ENCODE data around the gene CACNA1A.

The CACNA1A gene

DNA sequence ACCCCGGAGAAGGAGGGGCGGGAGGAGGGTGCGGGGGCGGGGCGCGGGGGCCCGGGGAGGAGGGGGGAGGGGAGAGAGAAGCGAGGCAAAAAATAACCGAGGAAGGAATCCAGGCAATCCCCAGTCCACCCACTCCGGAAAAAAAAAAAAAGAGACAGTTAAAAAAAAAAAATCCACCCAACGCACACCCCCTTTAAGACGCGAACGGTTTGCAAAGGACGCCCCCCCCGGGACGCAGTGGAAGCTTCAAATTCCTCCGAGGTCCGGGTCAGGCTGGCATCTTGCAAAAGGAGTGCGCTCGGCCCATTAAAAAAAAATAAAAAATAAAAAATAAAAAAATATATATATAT is at the start of gene CACNA1A:
Gene CACNA1A (minus strand): TSS at position 9 of the 350 bp plus-strand sequence. CDS start 255 bp downstream, outside the sequence.
- TF ChIP-seq, protein P1, sequence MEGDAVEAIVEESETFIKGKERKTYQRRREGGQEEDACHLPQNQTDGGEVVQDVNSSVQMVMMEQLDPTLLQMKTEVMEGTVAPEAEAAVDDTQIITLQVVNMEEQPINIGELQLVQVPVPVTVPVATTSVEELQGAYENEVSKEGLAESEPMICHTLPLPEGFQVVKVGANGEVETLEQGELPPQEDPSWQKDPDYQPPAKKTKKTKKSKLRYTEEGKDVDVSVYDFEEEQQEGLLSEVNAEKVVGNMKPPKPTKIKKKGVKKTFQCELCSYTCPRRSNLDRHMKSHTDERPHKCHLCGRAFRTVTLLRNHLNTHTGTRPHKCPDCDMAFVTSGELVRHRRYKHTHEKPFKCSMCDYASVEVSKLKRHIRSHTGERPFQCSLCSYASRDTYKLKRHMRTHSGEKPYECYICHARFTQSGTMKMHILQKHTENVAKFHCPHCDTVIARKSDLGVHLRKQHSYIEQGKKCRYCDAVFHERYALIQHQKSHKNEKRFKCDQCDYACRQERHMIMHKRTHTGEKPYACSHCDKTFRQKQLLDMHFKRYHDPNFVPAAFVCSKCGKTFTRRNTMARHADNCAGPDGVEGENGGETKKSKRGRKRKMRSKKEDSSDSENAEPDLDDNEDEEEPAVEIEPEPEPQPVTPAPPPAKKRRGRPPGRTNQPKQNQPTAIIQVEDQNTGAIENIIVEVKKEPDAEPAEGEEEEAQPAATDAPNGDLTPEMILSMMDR (IDR thresholded peaks at IDR 0.05; ENCODE audit: low read depth, low read length), result peak; percentile 2
- DNase-seq (ENCODE audit: extremely low read depth, low read depth), result no peak

DNA sequence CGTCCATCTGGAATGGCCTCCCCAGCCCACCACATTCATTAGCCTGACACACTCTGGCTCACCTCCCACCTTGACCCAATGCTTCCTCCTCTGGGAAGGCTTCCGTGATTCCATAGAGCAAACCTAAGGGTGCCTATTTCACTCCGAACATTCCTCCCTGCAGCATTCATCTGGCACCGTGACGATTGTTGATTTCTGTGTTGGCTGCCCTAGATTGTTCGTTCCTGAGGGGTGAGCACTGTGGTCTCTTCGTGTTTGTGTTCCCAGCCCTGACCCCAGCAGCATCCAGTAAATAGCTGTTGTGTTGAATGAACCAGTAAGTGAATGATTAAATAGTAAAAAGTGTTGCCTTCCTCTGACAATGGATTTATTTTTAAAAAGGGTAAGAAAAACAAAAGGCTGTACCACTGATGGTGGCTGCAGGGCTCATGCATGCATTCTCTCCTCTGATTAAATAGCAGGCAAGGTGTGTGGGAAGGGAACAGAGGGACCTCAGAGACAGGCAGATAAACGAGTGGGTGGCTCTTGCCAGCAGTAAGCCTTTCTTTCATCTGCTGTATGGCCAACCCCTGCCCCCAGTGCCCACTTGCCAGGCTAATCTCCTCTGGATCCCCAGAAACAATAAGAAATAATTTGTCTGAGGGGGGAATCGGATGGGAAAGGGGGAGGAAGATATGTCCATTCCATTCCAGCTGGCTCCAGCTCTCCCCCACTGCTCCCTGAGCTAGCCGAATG is 48.4 kb upstream of the CACNA1A start:
- TF ChIP-seq, protein P1 (IDR thresholded peaks at IDR 0.05; ENCODE audit: low read depth, low read length), result no peak
- no peak for DNase-seq (ENCODE audit: extremely low read depth, low read depth)

DNA sequence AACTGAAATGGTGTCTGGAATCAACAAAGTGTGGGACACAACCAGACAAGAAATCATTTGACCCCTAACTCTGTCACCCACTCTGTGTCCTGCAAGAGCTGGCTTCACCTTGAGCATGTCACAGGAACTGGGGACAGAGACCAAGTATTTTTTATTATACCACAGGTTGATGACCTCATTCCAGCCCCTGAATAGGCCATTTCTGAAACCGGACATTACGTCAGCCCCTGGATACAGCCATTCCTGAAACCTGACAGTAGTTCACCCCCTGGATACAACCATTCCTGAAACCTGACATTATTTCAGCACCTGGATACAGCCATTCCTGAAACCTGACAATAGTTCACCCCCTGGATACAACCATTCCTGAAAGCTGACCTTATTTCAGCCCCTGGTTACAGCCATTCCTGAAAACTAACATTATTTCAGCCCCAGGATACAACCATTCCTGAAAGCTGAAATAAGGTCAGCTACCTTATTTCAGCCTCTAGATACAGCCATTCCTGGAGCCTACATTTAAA is 47.7 kb upstream of the CACNA1A start:
- TF ChIP-seq, protein P1 (IDR thresholded peaks at IDR 0.05; ENCODE audit: low read depth, low read length), result no peak
- no peak for DNase-seq (ENCODE audit: extremely low read depth, low read depth)

DNA sequence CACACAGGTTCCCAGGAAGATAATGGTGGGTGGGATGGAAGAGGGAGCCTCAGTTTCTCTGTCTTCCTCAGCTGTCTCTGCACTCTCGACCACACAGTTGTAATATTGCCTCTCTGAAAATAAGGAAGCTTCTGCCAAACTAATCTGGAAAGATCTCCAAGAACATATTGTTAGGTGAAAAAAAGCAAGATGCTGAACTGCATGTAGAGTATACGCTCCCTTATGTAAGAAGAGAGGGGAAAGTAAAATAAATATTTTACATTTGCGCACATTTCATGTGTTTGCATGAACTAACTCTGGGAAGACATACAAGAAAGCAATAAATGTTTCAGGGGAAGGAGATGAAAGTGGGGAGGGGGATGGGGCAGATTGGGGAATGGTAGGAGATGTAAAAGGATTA is 41.9 kb upstream of the CACNA1A start:
- DNase-seq (ENCODE audit: extremely low read depth, low read depth), result no peak
- TF ChIP-seq, protein P1 (IDR thresholded peaks at IDR 0.05; ENCODE audit: low read depth, low read length), result no peak

DNA sequence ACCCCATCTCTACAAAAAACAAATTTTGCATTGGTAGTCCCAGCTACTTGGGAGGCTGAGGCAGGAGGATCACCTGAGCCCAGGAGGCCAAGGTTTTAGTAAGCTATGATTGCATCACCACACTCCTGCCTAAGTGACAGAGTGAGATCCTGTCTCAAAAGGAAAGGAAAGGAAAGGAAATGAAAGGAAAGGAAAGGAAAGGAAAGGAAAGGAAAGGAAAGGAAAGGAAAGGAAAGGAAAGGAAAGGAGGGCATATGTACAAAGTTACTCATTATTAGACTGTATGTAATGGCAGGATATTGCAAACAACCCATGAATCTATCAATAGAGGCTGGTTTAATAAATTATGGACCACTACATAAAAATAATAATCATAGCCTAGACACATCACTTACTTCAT is 40.8 kb upstream of the CACNA1A start:
- TF ChIP-seq, protein P1 (IDR thresholded peaks at IDR 0.05; ENCODE audit: low read depth, low read length), result no peak
- DNase-seq (ENCODE audit: extremely low read depth, low read depth), result no peak

DNA sequence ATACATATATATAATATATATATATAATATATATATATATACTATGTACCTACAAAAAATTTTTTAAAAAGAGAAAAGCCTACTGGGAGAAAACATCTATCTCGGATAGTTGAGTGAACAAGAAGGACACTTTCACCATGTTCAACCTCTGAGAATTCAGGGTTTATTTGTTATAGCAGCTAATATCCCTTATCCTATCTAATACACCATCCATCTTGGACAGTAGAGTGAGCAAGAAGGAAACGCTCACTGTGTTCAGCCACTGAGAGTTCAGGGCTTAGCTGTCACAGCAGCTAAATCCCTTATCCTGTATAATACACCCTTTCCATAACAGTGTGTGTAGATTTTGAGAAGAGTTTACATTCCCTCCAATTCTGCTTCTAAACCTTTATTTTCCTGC is 38.1 kb upstream of the CACNA1A start:
- no peak for DNase-seq (ENCODE audit: extremely low read depth, low read depth)
- TF ChIP-seq, protein P1 (IDR thresholded peaks at IDR 0.05; ENCODE audit: low read depth, low read length), result no peak

DNA sequence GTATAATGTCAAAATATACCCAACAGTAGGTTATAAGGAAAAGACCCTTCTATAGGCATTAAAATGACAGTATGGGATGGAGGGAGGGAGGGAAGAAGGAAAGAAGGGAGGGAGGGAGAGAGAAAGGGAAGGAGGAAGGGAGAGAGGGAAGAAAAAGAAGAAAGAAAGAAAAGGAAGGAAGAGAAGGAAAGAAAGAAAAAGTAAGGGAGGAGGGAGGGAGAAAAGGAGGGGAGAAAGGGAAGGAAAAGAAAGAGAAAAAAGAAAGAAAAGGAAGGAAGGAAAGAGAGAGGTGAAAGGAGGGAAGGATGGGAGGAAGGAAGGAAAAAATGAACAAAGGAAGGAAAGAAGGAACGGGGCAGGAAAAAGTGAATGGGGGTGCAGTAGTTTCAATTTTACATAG is 35.3 kb upstream of the CACNA1A start:
- DNase-seq (ENCODE audit: extremely low read depth, low read depth), result no peak
- TF ChIP-seq, protein P1 (IDR thresholded peaks at IDR 0.05; ENCODE audit: low read depth, low read length), result no peak

Measured in AG09319 (cell line).